MCF 10A (cell line): ENCODE measurements around the gene SERPINB6. TPM values are rescaled to one million over a fixed set of nuclear protein-coding genes. Genes with fewer than 3 reads are reported as not detected.

Experiments used
- BruUV-seq: library from RNA; stranded (reverse); fragments of 400-500 nt; replicated peaks from 2 replicates; lab custom pipeline; 2021; lab: Mats Ljungman, UMichigan
- CTCF ChIA-PET: fragments of 300-600 bp; sonication (Branson Sonifier 250); formaldehyde crosslinking; extraction: SDS; loops from one replicate; lab custom pipeline; 2021; ENCODE audit warnings: antibody characterized with exemption, inconsistent platforms; lab: Yijun Ruan, JAX
- POLR2A ChIA-PET: fragments of 300-600, 350-650 bp; sonication (Branson Sonifier 250); formaldehyde crosslinking; extraction: SDS; loops from one replicate; lab custom pipeline; 2020; ENCODE audit warnings: antibody characterized with exemption, inconsistent platforms; lab: Yijun Ruan, JAX
- DNase-seq: peaks from one replicate; pipeline ENCODE4 v3.0.0-alpha.2; 2018; ENCODE audit not compliant: unreplicated experiment
- H3K27ac Mint-ChIP-seq: one replicate; pipeline ENCODE4 v1.8.0; 2022; ENCODE audit warnings: mild to moderate bottlenecking, low read depth, mixed read lengths; ENCODE audit not compliant: unreplicated experiment
- H3K27me3 Mint-ChIP-seq: one replicate; pipeline ENCODE4 v1.8.0; 2022; ENCODE audit warnings: mixed read lengths; ENCODE audit not compliant: insufficient read depth, unreplicated experiment
- H3K36me3 Mint-ChIP-seq: one replicate; pipeline ENCODE4 v1.8.0; 2022; ENCODE audit warnings: mild to moderate bottlenecking, moderate library complexity, mixed read lengths; ENCODE audit not compliant: insufficient read depth, unreplicated experiment
- H3K4me1 Mint-ChIP-seq: one replicate; pipeline ENCODE4 v1.8.0; 2022; ENCODE audit warnings: mixed read lengths; ENCODE audit not compliant: insufficient read depth, unreplicated experiment
- H3K4me3 Mint-ChIP-seq: one replicate; pipeline ENCODE4 v1.8.0; 2022; ENCODE audit warnings: mild to moderate bottlenecking, moderate library complexity, mixed read lengths; ENCODE audit not compliant: unreplicated experiment
- H3K9me3 Mint-ChIP-seq: one replicate; pipeline ENCODE4 v1.8.0; 2022; ENCODE audit warnings: mixed read lengths; ENCODE audit not compliant: unreplicated experiment
- intact Hi-C: fragments of 100-400 bp; cut with micrococcal nuclease; formaldehyde crosslinking; loops from 2 replicates; pipeline ENCODE4 v1.14.1; 2022
- total RNA-seq: library from RNA; stranded (reverse); gene quantifications from 2 replicates; pipeline ENCODE4 v1.2.3, GENCODE V29; 2022
- TF ChIP-seq, protein P1 (sequence below): fragments of 200-600 bp; IDR thresholded peaks from one replicate; pipeline ENCODE4 v1.8.0; 2022; ENCODE audit warnings: antibody characterized with exemption, mild to moderate bottlenecking; ENCODE audit not compliant: unreplicated experiment

Gene SERPINB6
- total RNA-seq, 1 experiment from 2014 or later = 75.6 TPM

DNA sequence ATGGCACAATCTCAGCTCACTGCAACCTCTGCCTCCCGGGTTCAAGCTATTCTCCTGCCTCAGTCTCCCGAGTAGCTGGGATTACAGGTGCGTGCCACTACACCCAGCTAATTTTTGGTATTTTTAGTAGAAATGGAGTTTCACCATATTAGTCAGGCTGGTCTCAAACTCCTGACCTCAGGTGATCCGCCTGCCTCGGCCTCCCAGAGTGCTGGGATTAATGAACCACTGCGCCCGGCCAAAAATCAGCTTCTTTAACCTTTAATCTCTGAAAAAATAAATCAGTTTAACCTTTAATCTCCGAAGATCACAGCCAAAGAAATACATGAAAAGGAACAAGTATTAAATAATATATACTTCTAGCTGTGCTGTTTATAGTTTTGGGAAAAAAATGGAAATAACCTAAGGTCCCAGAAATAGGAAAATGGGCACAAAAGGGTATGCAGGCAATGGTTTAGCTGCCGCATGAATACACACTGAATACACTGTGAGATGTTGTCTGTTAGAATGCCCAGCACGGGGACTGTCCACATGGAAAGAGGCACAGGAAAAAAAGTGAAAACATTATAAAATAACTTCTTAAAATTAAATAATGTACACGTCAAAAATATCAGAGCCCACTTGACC, 29.9 kb upstream of the SERPINB6 start:
- no TSS peak for BruUV-seq
- Mint-ChIP-seq H3K4me3 (peak overlapping the region; percentile 80), H3K36me3 (peaks cover 6% of the 10 kb centered on the region), H3K9me3 (no peaks in the 10 kb centered on the region), H3K4me1 (peaks cover 12% of the 10 kb centered on the region), H3K27me3 (no peaks in the 10 kb centered on the region), H3K27ac (no peak overlapping the region)
- POLR2A ChIA-PET = interaction anchor here (0.7 to 4.7 kb wide), 15 partner anchors 10 to 258 kb away, joined by 3 to 78 read pairs (median 6); partner anchors contain the start of gene RIPK1
- no peak for DNase-seq
- TF ChIP-seq, protein P1, sequence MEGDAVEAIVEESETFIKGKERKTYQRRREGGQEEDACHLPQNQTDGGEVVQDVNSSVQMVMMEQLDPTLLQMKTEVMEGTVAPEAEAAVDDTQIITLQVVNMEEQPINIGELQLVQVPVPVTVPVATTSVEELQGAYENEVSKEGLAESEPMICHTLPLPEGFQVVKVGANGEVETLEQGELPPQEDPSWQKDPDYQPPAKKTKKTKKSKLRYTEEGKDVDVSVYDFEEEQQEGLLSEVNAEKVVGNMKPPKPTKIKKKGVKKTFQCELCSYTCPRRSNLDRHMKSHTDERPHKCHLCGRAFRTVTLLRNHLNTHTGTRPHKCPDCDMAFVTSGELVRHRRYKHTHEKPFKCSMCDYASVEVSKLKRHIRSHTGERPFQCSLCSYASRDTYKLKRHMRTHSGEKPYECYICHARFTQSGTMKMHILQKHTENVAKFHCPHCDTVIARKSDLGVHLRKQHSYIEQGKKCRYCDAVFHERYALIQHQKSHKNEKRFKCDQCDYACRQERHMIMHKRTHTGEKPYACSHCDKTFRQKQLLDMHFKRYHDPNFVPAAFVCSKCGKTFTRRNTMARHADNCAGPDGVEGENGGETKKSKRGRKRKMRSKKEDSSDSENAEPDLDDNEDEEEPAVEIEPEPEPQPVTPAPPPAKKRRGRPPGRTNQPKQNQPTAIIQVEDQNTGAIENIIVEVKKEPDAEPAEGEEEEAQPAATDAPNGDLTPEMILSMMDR = no peak
- CTCF ChIA-PET = interaction anchor here (0.5 to 3.9 kb wide), 15 partner anchors 8 to 1230 kb away, joined by 3 to 34 read pairs (median 6); no protein-coding TSS in a partner anchor
- intact Hi-C loops = loop anchor here (5.0 kb wide), 1 partner anchor 206 kb away; no protein-coding TSS in a partner anchor

DNA sequence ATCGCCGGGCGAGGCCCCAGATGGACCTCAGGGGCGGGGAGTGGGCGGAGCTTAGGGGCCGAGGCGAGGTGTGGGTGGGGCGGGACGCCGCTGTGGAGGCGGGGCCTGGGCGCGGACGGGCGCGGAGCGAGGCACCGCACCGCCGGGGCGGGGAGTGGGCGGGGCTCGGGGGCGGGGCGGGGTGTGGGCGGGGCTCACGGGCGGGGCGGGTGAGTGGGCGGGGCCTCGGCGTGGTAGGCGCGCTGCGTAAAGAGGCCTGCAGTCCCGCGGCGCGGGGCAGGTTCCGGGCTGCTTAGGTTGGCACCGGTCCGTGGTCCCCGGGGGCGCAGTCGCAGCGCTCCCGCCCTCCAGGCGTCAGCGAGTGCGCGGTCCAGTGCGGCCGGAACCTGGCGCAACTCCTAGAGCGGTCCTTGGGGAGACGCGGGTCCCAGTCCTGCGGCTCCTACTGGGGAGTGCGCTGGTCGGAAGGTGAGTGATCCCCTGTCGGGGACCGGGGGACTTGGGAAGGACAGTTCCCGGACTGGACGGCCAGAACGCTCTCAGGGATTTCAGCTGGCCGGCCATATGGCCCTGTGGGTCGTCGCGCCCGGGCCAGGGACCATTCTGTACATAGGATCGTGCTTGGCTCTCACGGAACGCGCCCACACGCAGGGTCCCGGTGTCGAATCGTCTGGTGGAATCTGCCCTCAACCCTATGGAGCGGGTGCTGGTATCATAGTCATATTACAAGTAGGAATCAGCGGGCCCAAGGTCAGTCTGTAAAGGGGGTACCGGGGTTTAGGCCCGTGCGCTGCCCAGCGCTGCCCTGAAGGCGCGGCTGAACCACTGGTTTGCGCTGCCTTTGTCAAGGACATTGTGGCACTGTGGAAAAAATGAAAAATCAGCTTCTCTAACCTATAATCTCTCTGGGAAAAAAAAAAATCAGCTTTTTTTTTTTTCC, 28.5 kb upstream of the SERPINB6 start, which contains the start of gene NQO2:
NQO2 (plus strand) TSS at position 277 of the 940 bp plus-strand sequence. CDS start 6,659 bp downstream, outside the sequence.
- Mint-ChIP-seq H3K4me3 (peak within 1 kb of the TSS; percentile 80), H3K27me3 (no peaks in the 10 kb centered on the region), H3K9me3 (no peaks in the 10 kb centered on the region), H3K4me1 (peaks cover 12% of the 10 kb centered on the region), H3K27ac (peak within 1 kb of the TSS; percentile 37), H3K36me3 (peaks cover 4% of the 10 kb centered on the region)
- intact Hi-C loops = loop anchor here (2.0 to 5.0 kb wide), 5 partner anchors 25 to 253 kb away; partner anchors contain the start of gene BPHL
- POLR2A ChIA-PET = interaction anchor here (0.6 to 4.7 kb wide), 22 partner anchors 11 to 1689 kb away, joined by 3 to 78 read pairs (median 3); partner anchors contain the start of gene RIPK1
- BruUV-seq = TSS peak; percentile 60
- peak; percentile 90 for DNase-seq
- TF ChIP-seq, protein P1 = no peak
- CTCF ChIA-PET = interaction anchor here (0.5 to 3.9 kb wide), 10 partner anchors 10 to 524 kb away, joined by 3 to 34 read pairs (median 4); no protein-coding TSS in a partner anchor

DNA sequence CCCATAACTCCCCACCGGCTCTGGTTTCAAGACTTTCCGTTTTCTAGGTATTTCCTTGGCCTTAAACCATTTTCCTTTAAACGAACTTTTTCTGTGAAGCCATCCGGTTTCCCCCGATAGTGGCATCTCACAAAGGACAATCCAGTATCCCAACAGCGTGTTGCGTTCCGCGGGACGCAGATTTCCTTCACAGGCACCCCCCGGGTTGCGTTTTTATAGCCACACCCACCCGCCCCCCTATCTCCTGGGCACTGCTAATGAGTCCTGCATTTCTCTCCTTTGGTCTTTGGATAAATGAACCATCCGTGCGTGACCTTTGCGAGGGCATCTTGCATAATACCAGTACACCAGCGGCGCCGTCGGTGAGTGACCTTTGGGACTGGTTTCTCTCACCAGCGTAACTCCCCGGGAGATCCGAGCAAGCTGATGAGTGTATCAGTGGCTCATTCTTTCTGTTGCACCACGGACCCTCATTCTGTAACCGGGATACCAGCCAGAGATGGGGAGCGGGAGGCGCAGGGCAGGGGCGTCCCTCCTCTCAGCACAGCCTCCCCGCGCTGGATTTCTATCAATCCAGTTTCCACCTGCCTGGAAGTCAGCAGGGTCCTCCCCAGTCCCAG, 27.7 kb upstream of the SERPINB6 start:
- Mint-ChIP-seq H3K36me3 (no peaks in the 10 kb centered on the region), H3K4me3 (peak overlapping the region; percentile 80), H3K9me3 (no peaks in the 10 kb centered on the region), H3K4me1 (peaks cover 12% of the 10 kb centered on the region), H3K27ac (peak overlapping the region; percentile 37), H3K27me3 (no peaks in the 10 kb centered on the region)
- BruUV-seq = TSS peak; percentile 70
- intact Hi-C loops = loop anchor here (2.0 kb wide), 4 partner anchors 26 to 254 kb away; partner anchors contain the start of gene BPHL
- TF ChIP-seq, protein P1 = no peak
- ChIA-PET POLR2A (interaction anchor here (0.8 to 4.7 kb wide), 18 partner anchors 10 to 1019 kb away, joined by 3 to 78 read pairs (median 4); partner anchors contain the start of gene RIPK1), CTCF (interaction anchor here (0.6 to 3.9 kb wide), 11 partner anchors 9 to 525 kb away, joined by 3 to 34 read pairs (median 4); no protein-coding TSS in a partner anchor)
- DNase-seq = peak; percentile 92
